ENCODE data around the gene SLC22A13.
A peak's percentile ranks its signal among the peaks of the same experiment; 100 is the strongest.
"Not testable (repeated sequence)": the region's sequence is repeated elsewhere in the genome, so short reads cannot be mapped to it uniquely, and the experiment has no call there.

Gene SLC22A13, protein sequence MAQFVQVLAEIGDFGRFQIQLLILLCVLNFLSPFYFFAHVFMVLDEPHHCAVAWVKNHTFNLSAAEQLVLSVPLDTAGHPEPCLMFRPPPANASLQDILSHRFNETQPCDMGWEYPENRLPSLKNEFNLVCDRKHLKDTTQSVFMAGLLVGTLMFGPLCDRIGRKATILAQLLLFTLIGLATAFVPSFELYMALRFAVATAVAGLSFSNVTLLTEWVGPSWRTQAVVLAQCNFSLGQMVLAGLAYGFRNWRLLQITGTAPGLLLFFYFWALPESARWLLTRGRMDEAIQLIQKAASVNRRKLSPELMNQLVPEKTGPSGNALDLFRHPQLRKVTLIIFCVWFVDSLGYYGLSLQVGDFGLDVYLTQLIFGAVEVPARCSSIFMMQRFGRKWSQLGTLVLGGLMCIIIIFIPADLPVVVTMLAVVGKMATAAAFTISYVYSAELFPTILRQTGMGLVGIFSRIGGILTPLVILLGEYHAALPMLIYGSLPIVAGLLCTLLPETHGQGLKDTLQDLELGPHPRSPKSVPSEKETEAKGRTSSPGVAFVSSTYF

DNA sequence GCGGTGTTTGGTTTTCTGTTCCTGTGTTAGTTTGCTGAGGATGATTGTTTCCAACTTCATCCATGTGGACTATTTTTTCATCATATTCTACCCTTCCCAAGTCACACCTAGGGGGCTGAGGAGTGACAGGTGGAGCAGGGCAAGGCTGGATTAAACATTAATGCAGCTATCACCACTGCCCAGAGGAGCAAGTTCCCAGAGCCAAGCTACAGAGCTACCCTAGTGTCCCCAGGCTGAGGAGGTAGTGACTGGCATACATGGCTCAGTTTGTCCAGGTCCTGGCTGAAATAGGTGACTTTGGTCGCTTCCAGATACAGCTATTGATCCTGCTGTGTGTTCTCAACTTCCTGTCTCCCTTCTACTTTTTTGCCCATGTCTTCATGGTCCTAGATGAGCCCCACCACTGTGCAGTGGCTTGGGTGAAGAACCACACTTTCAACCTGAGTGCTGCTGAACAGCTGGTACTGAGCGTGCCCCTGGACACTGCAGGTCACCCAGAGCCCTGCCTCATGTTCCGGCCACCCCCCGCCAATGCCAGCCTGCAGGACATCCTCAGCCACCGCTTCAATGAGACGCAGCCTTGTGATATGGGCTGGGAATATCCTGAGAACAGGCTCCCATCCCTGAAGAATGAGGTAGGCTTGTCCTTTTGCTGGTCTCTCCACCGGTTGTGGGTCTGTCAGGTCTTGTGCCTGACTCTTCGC, at the start of gene SLC22A13:
SLC22A13 (plus strand) TSS at position 209 of the 704 bp plus-strand sequence; CDS start at position 258, 49 bp downstream.
- no peak for FAIRE-seq

DNA sequence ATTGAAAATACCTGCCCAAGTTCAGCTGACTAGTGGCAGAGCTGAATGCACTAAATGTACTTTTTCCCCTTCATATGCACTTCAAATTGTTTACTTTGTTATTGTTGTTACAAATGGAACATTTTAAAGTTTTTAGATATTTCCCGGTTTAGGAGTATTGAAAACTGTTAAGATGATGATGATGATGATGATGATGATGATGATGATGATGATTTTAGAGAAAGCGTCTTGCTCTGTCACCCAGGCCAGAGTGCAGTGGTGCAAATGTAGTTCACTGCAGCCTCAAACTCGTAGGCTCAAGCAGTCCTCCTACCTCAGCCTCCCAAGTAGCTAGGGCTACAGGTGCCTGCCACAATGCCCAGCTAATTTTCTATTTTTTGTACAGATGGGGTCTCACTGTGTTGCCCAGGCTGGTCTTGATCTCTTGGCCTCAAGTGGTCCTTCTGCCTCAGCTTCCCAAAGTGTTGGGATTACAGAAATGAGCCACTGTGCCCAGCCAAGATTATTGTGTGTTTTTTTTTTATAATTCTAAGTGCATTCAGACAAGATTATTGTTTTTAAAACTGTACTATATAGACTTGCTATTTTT, 45.9 kb upstream of the SLC22A13 start:
- FAIRE-seq = no peak

DNA sequence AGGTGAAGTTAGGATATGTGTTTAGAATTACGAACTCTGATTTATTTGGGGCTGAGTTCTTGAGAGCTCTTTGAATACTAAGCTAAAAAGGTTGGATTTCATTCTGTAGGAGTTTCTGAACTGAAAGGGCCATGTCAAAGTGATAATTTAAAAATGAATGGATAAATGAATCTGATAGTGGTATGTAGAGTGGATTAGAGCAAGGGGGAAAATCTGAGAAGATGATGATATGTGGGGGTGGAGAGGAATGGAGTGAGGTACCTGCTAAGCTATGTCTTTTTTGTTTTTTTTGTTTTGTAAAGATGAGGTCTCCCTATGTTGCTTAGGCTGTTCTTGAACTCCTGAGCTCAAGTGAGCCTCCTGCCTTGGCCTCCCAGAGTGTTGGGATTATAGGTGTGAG, 44.6 kb upstream of the SLC22A13 start:
- FAIRE-seq = no peak

DNA sequence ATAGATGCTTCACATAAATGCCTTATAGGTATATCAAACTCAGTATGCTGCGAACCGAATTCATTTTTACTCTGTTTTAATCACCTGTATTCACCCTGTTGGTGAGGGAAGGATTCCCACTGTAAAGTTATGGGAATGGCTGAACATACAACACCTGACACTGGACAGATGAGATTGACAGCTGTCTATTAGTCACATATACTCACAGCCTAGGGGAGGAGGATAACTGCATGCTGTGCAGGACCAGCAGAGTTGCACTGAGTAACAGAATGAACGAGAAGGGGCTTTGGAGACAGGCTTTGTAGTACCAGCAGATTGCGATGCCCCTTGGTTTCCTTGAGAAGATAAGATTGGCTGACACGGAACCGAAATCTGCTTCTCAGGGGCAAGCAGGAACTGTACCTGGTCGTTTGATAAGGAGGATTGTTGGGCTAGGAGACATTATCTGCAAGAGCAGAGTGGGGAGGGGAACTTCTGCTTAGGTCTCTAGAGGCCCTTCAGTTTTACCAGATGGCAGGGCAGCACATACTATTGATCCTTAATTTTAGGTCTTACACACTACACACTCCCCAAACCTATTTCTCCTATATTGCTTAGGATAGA, 43.5 kb upstream of the SLC22A13 start:
- no peak for FAIRE-seq

DNA sequence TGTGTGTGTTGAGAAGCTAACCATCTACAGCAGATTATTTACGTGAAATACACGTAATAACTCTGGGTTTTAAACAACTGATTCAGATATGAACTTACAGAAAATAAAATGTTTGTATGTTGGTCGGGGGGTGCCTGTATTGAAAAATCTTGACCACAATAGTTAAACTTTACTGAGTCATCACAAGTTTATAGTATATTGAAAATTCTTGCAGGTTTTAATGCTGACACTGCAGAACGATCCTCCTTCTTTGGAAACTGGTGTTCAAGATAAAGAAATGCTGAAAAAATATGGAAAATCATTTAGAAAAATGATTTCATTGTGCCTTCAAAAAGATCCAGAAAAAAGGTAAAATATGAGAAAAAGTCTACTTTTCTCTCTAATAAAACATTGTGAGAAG, 41.3 kb upstream of the SLC22A13 start:
- FAIRE-seq = peak; percentile 13

DNA sequence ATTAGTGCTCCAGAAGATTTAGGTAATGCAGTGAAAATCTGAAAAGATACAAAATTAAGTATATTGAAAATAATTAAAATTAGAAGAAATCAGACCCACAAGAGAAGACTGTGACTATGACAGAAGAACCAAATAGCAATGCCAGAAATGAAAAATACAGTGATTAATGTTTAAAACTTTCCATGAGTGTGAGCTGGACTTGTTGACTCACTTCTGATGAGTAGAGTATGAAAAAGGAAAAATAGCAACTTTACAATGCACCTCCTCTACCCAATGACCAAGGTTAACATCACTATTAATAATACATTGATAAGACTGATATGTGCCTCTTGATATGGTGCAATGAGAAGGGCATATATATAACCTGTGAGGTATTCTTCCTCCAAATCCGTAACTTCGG, 39.3 kb upstream of the SLC22A13 start:
- FAIRE-seq = no peak

DNA sequence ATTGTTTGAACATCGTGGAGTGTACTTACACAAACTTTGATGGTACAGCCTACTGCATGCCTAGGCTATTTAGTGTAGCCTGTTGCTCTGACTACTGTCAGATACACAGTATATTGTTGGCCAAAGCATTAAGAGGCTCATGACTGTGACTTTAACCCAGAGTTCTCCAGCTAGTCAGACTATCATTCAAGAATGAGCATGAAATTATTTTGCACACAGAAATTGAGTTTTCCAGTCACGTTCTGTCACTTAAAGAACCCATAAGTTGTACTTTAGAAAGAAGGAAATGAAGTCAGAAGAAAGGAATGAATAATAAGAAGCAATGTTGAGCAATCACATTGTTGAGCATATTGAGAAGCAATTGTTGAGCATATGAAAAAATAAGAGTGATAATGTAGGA, 37.6 kb upstream of the SLC22A13 start:
- FAIRE-seq = no peak

DNA sequence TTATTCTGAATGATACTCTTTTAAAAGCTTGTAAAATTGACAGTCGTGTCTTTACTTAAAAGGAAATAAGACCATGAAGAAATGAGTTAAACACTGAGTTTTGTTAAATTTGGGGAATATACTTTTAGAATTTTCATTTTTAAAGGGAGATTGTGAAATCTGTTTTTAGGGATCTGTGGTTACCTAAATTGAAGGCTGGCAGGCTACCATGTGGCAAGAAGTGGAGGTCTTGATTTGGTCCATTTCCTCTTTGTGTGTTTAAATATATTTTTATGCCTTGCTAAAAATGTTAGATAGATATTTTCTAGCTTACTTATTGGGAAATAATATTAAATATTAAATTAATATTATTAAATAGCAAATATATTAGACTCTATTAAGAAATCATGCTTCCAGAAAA, 36.6 kb upstream of the SLC22A13 start:
- FAIRE-seq = no peak

DNA sequence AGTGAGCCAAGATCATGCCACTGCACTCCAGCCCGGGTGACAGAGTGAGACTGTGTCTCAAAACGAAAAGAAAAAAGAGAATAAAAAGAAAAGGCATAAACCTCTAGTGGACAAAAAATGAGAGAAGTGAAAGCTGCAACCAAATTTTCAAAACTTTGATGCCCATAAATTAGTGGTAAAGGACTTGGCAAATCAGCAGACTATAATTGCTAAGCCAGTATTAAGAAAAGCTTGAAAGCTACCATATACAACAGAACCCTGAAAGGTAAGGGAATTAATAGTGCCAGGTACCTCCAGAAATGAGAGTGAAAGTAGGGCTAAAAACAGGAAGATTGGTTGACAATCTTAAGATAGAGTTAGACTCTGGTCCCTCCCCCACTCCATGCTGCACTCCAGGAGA, 32.9 kb upstream of the SLC22A13 start:
- FAIRE-seq = no peak

DNA sequence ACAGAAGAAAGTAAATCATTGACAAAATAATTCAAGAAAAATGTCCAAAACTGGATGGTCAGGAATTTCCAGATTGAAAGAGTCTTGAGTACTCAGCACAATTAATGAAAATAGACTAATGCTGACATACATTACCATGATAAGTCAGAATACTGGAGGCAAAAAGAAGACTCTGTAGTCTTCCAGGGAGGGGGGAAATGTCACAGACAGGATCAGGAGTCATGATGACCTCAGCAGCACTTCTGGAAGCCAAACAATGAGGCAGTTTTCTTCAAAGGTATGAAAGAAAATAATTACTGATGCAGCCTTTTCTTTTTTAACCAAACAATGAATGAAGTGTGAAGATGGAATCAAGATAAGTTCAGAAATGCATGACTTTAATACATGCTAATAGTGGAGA, 30.1 kb upstream of the SLC22A13 start:
- FAIRE-seq = no peak

DNA sequence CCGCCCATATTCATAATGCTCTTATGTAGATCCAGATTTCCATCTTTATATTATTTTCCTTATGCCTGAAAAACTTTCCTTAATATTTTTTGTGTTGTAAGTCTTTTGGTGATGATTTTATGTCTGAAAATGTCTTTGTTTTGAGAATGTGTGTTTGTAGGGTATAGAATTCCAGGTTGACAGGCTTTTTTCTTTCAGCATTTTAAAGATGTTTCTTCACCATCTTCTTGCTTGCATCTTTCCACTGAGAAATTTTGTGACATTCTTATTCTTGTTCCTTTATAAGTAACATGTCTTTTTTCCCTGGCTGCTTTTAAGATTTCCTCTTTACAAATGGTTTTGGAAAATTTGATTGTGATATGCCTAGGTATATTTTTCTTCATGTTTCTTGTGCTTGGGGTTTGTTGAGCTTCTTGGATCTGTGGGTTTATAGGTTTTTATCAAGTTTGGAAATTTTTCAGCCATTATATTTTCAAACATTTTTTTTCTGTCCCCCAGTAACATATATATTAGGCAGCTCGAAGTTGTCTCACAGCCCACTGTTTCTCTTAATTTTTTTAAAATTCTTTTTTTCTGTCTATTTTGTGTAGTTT, 27.1 kb upstream of the SLC22A13 start:
- FAIRE-seq = no peak

DNA sequence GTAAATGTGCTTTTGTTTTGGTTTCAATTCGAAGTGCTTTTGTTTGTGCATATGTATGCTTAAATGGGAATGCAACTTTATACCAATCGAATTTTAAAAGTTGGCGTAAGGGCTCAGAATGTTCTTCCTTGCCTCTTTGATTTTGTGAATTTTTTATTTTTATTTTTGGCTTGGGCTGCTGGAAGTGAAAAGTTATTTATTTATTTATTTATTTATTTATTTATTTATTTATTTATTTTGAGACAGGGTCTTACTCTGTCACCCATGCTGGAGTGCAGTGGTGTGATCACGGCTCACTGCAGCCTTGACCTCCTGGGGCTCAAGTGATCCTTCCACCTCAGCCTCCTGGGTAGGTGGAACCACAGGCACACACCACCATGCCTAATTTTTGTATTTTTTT, 22.8 kb upstream of the SLC22A13 start:
- not testable (repeated sequence) for FAIRE-seq

DNA sequence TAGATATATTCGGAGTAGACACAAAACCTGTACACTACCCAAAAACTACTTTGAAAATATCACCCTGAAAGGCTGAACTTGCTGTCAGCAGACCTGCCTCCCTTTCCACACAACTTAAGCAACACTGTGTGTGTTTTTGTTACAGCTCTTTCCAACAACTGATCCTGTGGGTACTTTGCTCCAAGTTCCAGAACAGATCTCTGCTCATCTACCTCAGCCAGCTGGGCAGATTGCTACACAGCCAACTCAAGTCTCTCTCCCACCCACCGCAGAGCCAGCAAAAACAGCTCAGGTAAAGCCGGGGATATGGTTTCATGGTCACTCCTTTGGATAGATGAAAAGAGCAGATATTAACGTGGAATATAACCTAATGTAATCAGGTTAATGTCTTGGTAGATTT, 19.7 kb upstream of the SLC22A13 start:
- FAIRE-seq = no peak

DNA sequence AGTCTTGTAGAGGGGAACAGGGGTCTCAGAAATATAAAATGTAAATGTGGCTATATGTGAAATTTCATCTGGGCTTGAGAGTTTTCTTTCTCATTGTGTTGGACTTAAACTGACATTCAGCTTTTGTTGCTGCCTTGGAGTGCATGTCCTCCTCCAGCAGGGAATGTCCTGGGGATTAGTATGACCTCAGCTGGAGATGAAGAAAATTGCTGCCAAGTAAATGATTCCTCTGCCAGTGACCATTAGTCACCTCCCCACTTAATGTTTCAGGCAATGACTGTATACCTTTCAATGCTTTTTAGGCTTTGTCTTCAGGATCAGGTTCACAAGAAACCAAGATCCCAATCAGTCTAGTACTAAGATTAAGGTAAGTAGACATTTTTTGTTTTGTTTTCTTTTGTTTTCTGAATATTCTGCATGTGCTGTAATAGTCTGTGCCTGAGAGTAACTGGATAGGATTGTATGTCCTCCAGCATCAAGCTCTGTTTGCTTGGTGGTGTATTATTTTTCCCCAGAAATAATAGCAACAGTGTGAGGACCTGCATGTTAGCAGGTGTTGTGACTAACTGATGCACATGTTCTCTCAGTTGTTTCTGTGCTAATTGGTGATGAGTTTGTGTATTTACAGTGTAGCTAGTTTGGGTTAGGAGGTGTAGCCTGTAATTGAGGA, 18.1 kb upstream of the SLC22A13 start:
- FAIRE-seq = peak; percentile 62

DNA sequence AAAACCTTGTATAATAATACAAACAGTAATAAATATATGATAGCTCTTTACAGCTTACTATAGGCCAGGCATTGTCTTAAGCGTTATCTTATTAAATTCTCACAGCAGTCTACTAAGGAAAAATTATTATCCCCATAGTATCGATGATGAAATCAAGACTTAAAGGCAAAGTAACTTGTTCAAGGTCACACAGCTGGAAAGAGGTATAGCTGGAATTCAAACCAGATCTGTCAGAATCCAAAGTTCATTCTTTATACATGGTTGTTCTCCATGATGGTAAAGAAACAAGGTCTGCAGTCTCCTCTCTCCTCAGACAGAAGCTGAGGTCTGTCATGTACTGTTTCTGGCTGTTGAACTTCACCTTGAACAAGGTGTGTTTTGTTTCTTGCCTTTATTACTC, 15.4 kb upstream of the SLC22A13 start:
- FAIRE-seq = no peak

DNA sequence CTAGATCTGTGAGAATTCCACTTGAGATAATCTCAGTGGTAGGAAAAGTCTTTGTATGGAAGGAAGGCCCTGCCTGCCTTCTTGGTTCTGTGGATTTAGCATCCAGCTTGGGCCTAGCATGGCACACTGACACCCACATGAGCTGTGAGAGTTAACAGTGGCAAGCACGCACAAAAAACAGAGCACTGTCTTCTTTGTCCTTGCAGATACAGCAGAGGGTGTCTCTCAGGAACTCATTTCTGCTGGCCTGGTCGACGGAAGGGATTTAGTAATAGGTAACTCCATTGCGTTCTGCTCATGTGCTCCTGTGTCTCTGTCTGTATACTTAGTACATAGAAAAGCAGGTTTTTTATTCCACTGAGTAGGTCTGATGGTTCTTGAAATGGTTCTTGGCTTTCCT, 14.4 kb upstream of the SLC22A13 start:
- no peak for FAIRE-seq

DNA sequence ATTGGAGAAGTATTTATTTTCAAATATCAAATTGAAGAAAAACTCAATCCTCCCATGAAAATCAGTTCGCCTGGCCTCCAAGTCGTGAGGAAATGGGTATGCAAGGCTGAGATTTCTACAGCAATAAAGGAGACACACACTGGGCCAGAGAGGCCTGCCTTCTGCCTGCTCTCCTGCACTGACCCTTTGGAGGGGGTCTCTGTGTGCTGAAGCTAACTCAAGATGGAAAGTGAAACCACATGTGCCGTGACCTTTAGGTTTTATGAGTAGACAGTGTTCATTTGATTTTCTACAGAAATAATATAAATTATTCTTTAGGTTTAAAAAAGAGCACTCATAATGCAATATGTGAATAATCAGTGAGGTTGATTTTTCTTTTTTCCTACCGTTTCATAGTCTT, 11.9 kb upstream of the SLC22A13 start:
- no peak for FAIRE-seq

DNA sequence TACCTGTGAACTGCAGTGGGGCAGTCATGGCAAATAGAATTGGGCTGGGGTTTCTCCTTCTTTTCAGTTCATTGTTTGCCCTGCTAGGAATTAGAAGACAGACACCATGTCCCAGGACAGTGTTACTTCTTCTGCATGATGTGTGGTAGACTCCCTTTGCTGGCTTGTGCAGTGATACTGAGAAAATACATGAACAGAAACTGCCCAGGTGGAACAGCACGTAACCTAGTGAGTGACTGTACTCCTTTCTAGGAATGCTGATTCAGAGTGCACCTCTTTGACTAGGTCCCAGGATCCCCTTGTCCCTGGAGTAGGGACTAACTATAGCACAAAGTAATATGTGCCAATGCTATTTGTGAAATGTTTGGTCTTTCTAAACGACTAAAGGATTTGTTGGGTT, 10.7 kb upstream of the SLC22A13 start:
- no peak for FAIRE-seq

DNA sequence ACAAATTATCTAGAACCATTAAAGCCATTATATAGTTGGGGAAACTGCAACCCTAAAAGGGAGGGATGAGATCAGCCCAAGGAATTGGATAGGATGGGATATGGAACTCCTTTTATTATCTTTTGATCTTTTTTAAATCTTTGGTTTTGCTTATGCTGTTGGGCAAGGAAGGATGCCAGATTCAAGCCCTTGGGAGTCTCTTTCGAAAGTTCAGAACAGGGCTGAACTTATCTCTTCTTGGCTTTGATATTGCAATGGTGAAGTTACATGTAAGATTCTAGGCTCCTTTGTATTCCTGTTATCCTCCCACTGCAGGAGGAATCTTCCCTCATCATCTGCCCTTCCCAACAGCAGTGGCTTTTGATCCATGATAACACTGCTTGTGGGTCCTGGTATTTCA, 10.0 kb upstream of the SLC22A13 start:
- no peak for FAIRE-seq

DNA sequence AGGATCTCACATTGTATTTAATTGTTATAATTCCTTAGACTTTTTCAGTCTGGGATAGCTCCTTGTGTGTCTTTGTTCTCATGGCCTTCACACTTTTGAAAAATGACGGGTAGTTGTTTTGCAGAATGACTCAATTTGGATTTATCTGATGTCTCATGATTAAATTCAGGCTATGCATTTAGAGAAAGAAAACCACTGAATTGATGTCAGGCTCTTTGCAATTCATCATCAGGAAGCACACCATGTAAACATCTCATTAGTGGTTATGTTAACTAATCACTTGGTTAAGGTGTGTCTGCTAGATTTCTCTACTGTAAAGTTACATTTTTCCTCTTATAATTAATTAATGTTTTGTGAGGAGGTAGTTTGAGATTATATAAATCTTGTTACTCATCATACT, 8.0 kb upstream of the SLC22A13 start:
- FAIRE-seq = no peak

DNA sequence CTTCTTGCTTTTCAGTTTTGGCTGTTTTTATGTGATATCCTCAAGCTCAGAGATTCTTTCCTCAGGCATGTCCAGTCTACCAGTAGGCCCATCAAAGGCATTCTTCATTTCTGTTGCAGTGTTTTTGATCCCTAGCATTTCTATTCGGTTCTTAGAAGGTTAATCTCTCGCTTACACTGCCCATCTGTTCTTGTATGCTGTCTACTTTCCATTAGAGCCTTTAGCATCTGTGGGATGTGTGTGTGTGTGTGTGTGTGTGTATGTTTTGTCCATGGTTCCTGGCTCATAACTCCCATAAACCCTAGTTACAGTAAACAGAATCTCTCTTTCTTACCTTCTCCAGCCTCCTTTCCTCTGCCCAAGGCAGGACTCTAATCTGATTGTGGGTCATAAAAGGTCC, 5.1 kb upstream of the SLC22A13 start:
- FAIRE-seq = no peak

DNA sequence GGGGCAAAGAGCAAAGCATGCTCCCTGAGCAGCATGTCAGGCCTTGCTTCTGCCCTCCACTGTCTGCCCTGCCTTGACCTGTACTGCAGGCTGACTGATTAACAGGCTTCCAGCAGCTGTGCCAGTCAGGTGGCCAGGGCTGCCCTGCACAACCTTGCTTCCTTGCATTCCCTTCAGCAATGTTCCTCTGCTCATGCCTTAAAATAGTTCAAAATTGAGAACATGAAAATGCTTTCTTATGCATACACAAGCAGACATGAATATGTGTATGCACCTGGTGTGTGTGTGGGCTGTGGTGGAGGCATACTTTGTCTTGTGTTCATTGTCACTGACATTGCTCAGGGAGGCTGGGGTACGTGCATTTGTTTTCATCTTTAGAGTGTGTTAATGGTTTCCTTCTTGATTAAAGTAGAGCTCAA, 1.2 kb upstream of the SLC22A13 start:
- no peak for FAIRE-seq

All from islet of Langerhans (tissue), 1 donor.